Endometrial microvascular endothelial cells (primary cell): Measurements from ENCODE around the gene CYTIP. TPM values are rescaled to one million over a fixed set of nuclear protein-coding genes. Genes with fewer than 3 reads are reported as not detected.

Experiments
- in situ Hi-C: cut with HindIII; loops from 2 replicates; pipeline ENCODE4 v1.10.0; 2017; ENCODE audit warnings: low sequenced_read_pairs, low pct_unique_long_range_greater_than_20kb; ENCODE audit errors: inconsistent ontology term
- total RNA-seq: library from RNA; depleted of rRNA; stranded (reverse); fragments of >200 nt; gene quantifications from one replicate; pipeline ENCODE4 v1.2.3, GENCODE V29; 2015; ENCODE audit errors: inconsistent ontology term

CYTIP gene
- not detected for total RNA-seq

DNA sequence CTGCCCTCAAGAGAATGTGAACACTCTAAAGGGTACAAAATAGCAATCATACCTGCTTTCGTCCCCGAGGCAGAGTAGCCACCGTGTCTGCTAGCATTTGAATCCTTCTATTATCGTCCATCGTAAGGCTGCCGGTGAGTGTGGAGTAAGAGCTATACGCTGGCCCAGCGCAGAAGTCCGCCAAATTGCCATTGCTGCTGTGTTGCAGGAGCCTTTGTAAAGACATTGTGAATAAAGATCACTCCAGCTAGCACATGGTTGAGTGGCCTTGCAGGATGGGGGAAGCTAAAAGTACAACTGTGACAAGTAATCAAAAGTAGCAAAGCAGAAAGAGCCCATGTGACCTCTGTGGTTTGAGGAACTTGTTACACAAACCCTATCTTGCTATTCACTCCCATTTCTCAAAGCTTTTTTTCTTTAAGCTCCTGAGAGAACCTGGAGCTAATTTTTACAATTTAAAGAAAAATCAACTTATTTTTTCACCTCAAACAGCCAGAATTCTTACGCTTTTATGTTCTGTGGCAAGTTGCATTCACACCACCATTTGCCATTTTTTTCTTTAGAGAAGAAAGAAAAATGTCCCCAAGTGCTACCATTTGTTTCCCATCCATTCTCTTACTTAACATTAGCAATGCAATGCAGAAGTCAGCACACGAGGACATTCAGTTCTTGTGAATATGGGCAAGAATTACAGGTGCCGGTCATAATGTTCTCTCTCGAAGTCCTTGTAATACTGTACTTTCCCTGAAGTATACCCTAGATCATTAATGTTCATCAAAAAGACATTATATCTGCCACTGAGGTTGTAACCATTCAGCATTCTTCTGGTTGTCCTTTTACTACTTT lies at the start of gene CYTIP:
Gene CYTIP (minus strand): TSS at position 295 of the 846 bp plus-strand sequence. CDS start 69 bp downstream, at position 226.
- in situ Hi-C loops = no loop called here

GRCh38 chr2:157492189-157492773 lies 48.4 kb upstream of the CYTIP start:
- in situ Hi-C loops = no loop called here

GRCh38 chr2:157489983-157490382 lies 46.1 kb upstream of the CYTIP start:
- in situ Hi-C loops = no loop called here

DNA sequence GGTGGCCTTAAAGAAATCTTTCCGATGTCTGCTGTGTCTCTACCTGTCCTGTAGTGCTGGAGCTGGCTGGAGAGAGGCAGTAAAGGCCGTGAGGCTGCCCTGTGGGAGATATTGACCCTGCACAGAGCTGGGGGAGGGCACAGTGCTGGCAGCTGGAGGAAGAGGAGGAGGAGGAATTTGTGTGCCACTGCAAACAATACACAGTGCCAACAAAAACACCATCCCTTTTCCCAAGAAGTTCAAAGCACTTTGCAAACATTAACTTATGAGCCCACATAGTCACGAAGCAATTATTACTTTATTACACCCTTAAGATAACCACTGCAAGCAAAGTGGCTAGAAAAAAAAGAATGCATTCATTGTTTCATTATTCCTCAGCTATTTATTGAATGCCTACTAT lies 45.0 kb upstream of the CYTIP start:
- in situ Hi-C loops = no loop called here

DNA sequence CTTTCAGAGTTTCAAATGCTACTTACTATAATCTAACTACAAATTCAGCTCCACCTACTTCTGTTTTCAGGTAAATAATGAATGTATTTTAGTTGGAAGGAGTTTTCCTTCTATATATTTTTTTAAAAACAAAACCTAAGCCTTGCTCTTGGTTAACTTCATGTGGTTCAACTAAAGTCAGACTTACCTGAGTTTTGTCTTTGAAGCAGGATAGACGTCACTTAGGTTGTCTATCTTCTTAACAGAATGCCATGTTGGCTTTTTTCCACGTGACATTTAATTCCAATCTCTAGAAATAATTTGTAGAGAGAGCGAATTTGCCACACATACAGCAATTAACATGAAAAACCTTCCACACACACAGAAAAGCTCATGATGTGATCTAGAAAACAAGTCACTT lies 43.9 kb upstream of the CYTIP start:
- in situ Hi-C loops = no loop called here

- in situ Hi-C loops = no loop called here
Observed at GRCh38 chr2:157487271-157487610, 43.4 kb upstream of the CYTIP start.

- in situ Hi-C loops = no loop called here
Observed at GRCh38 chr2:157486596-157487270, 42.8 kb upstream of the CYTIP start.

DNA sequence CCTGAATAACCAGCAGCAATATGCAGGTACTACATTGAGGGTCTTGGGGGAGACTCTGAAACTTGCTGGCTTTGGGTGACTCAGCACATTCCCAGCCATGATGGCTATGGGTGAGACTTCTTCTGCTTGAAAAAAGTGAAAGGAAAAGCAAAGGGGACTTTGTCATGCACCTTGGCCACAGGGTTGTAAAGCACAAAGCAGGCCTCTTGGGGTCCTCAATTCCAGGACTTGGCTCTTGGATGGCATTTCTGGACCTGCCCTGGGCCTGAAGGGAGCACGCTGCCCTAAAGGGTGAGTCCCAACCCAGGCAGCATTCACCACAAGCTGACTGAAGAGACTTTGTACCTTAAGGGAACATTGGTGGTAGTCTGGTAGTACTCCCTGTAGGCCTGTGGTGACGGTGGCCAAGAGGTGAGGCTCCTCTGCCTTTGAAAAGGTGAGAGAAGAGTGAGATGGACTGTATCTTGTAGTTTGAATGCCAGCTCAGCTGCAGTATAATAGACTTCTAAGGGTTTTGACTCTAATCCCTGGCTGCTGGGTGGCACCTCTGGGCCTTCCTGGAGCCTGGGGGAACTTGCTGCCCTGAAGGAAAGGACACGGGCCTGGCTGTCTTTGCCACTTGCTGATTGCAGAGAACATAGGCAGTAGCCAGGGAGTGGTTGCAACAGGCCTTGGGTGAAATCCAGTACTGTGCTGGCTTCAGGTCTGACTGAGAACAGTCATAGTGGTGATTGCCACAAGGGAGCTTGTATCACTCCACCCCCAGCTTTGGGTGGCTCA lies 36.5 kb upstream of the CYTIP start:
- in situ Hi-C loops = no loop called here

DNA sequence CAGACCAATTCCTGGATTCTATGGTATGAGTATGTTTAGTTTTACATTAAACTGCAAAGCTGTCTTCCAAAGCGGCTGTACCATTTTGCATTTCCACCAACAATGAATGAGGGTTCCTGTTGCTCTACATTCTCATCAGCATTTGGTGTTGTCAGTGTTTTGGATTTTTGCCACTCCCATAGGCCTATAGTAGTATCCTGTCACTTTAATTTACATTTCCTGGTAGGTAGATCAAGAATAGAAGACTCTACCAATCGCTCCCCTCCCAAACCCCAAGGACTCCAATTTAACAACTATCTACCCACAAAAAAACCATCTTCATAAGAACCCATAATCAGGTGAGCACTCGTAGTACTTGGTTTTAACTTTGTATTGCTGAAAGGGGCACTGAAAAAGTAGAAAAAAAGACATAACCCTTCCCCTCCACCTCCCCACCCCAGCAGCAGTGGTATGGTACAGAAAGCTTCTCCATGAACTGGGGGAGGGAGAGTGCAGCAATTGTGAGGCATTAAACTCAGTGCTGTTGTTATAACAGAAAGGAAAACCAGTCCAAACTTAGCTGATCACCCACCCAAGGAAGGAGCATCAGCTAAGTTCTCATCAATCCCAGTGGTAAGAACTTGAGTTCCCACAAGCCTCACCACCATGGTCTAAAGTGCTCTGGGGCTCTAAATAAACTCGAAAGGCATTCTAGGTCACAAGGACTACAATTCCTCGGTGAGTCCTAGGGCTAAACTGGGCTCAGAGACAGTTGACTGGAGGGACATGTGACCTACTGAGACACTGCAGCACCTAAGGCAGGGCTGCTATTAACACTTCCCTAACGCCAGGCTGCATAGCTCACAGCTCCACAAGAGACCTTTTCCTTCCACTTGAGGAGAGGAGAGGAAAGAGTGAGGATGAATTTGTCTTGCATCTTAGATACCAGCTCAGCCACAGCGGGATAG lies 35.5 kb upstream of the CYTIP start:
- in situ Hi-C loops = no loop called here

GRCh38 chr2:157477919-157478318 lies 34.0 kb upstream of the CYTIP start:
- in situ Hi-C loops = no loop called here

DNA sequence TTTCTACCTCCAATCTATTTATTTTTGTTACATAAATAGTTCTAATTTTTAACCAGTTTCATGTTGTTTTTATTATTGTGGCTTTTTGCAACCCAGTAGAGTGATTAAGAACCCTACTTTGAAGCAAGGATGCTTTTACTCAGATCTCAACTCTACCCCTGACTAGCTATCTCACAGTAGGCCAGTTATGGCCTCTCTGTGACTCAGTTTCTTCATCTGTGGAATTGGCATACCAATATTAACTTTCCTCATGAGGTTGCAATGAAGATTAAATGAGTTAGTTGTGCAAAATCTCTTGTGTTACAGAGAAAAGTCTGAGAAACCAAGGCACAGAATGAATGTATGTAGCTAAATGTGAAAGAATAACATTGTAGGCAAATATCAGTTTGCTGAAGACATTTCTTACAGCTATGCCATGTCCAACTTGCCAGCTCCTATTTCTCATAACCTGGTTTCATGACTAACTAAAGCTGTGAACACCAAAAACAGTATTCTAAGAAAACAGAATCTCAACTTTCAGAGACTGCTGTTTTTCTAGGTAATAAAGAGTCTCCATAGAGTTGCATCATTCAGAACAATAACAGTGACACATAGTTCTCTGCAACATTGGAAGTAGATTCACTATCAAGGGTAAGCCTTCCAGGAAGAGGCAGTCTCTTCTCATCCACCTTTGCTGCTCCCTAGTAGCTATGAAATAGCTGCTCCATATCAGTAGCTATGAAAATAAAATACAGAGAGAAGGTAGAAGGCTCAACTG lies 33.2 kb upstream of the CYTIP start:
- in situ Hi-C loops = no loop called here

GRCh38 chr2:157475722-157476390 lies 32.0 kb upstream of the CYTIP start:
- in situ Hi-C loops = no loop called here

- in situ Hi-C loops = no loop called here
Observed at GRCh38 chr2:157473581-157473980, 29.7 kb upstream of the CYTIP start.

GRCh38 chr2:157471078-157471477 lies 27.2 kb upstream of the CYTIP start:
- in situ Hi-C loops = no loop called here

DNA sequence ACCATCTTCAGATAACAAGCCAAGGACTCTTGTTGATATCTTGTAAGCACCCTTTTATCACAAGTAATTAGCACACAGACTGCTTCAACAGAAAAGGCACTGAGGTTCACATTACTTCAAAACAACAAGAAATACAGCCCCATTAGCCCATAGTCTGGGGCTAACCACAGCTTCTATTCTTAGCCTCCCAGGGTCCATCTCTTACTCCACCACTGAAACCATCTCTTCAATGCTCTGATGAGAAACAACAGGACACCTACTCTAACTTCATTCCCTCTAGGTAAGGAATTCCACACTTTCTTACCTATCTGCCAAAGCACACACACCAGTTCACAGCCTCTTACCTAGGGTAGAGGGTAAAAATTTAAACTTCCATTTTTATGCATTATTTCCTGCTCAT lies 26.4 kb upstream of the CYTIP start:
- in situ Hi-C loops = no loop called here

DNA sequence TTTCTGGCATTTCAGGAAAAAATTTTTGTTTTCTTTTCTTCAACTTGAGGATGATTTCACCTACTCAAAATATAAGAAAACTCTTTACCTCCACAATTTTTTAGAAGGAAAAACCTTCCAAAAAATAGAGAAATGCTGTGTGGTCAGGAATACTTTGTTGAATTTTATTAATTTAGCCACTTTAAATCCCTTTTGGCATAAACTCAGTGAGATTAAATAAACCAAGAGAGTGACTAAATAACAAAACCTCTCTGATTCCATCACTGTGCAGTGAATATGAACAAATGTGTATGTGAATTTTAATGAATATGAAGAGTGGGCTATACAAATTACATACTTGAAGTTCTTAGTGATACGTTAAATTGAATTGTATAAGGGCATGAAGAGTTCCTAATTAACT lies 25.8 kb upstream of the CYTIP start:
- in situ Hi-C loops = no loop called here
